HCT116 (cell line): ENCODE data around the gene TSPOAP1. TPM values are rescaled to one million over a fixed set of nuclear protein-coding genes. Genes with fewer than 3 reads are reported as not detected.

Experiments used
- ATAC-seq: fragments of 200-7000 bp; cut with Tn5 transposase; 2 replicates; pipeline ENCODE4 v1.9.1; 2020; ENCODE audit warnings: mild to moderate bottlenecking, moderate library complexity
- BruUV-seq: library from RNA; stranded (reverse); fragments of 400-500 nt; replicated peaks from 2 replicates; lab custom pipeline; 2021; lab: Mats Ljungman, UMichigan
- CTCF ChIA-PET: fragments of 300-600 bp; sonication (Branson Sonifier 250); formaldehyde crosslinking; loops from one replicate; lab custom pipeline; 2021; ENCODE audit warnings: antibody characterized with exemption; lab: Charles Lee
- POLR2A ChIA-PET: fragments of 300-600, 350-600 bp; sonication (Branson Sonifier 250); formaldehyde crosslinking; loops from one replicate; lab custom pipeline; 2021; ENCODE audit warnings: antibody characterized with exemption; lab: Charles Lee
- RAD21 ChIA-PET, 2 experiments: fragments of 300-600 bp; sonication (Branson Sonifier 250); formaldehyde crosslinking; loops; one replicate each; lab custom pipeline; 2023; ENCODE audit warnings: low total read pairs in 2 of 2; ENCODE audit not compliant: uncharacterized antibody in 2 of 2, unreplicated experiment in 2 of 2, low non-redundant PET in 1 of 2; lab: Charles Lee
- DNase-seq: peaks from one replicate; pipeline ENCODE4 v3.0.0-alpha.2; 2010; ENCODE audit warnings: low read depth, low spot score
- H2AFZ ChIP-seq: fragments of 200-600 bp; shearing (Covaris generic), sonication (generic); 2 replicates; pipeline ENCODE4 v1.6.1; 2017; ENCODE audit warnings: low read depth, mixed run types, mixed read lengths, antibody characterized with exemption, low read length; ENCODE audit not compliant: poor library complexity, severe bottlenecking
- H3K27ac ChIP-seq: 2 replicates; pipeline ENCODE4 v1.5.1; 2012; ENCODE audit warnings: low read depth, low read length
- H3K27me3 ChIP-seq: fragments of 200-600 bp; sonication (generic); 2 replicates; pipeline ENCODE4 v1.6.1; 2016; ENCODE audit warnings: mixed run types, low read length, mixed read lengths; ENCODE audit not compliant: insufficient read depth
- H3K36me3 ChIP-seq, 2 experiments: fragments of 200-500 bp in 1 of 2; fragments of 200-600 bp in 1 of 2; sonication (Bioruptor generic) in 1 of 2; sonication (generic) in 1 of 2; 2 replicates each; pipeline versions ENCODE4 v1.5.1 to v1.6.1; 2014 to 2016; ENCODE audit warnings: low read length in 2 of 2, inconsistent platforms in 1 of 2, mixed read lengths in 1 of 2, mixed run types in 1 of 2; ENCODE audit not compliant: insufficient read depth in 2 of 2, control insufficient read depth in 1 of 2
- H3K4me1 ChIP-seq, 2 experiments: fragments of 200-600 bp in 1 of 2; sonication (generic) in 1 of 2; 2 replicates each; pipeline versions ENCODE4 v1.5.1 to v1.6.1; 2012 to 2017; ENCODE audit warnings: low read length in 2 of 2, inconsistent platforms in 1 of 2, mild to moderate bottlenecking in 1 of 2, mixed read lengths in 1 of 2, mixed run types in 1 of 2, moderate library complexity in 1 of 2; ENCODE audit not compliant: insufficient read depth in 2 of 2, control insufficient read depth in 1 of 2
- H3K4me2 ChIP-seq: fragments of 200-600 bp; sonication (generic); 2 replicates; pipeline ENCODE4 v1.6.1; 2017; ENCODE audit warnings: mixed run types, low read length, mixed read lengths
- H3K4me3 ChIP-seq, 2 experiments: fragments of 200-600 bp in 1 of 2; sonication (generic) in 1 of 2; replicated peaks in 1 of 2; 2 replicates each; pipeline ENCODE4 v1.5.1; 2011 to 2016; ENCODE audit warnings: low read length in 2 of 2, control low read depth in 1 of 2, low read depth in 1 of 2, mild to moderate bottlenecking in 1 of 2, mixed read lengths in 1 of 2, mixed run types in 1 of 2
- H3K79me2 ChIP-seq: fragments of 200-600 bp; sonication (generic); 2 replicates; pipeline ENCODE4 v1.6.1; 2017; ENCODE audit warnings: mild to moderate bottlenecking, mixed run types, low read length, moderate library complexity, mixed read lengths; ENCODE audit not compliant: insufficient read depth
- H3K9ac ChIP-seq: fragments of 200-600 bp; sonication (generic); 2 replicates; pipeline ENCODE4 v1.6.1; 2016; ENCODE audit warnings: low read length, mixed read lengths
- H3K9me2 ChIP-seq: fragments of 200-600 bp; sonication (generic), shearing (Covaris generic); 2 replicates; pipeline ENCODE4 v1.6.1; 2017; ENCODE audit warnings: mixed run types, mild to moderate bottlenecking, moderate library complexity; ENCODE audit not compliant: insufficient read depth
- H3K9me3 ChIP-seq, 2 experiments: fragments of 200-500 bp in 1 of 2; fragments of 200-600 bp in 1 of 2; sonication (Bioruptor generic) in 1 of 2; sonication (generic) in 1 of 2; 2 replicates each; pipeline ENCODE4 v1.6.1; 2014 to 2017; ENCODE audit warnings: low read length in 2 of 2, mixed read lengths in 2 of 2, inconsistent platforms in 1 of 2, low read depth in 1 of 2, mild to moderate bottlenecking in 1 of 2, mixed run types in 1 of 2, moderate library complexity in 1 of 2; ENCODE audit not compliant: control insufficient read depth in 1 of 2, insufficient read depth in 1 of 2
- H4K20me1 ChIP-seq: fragments of 200-600 bp; sonication (generic), shearing (Covaris generic); 2 replicates; pipeline ENCODE4 v1.6.1; 2017; ENCODE audit warnings: mixed run types, mild to moderate bottlenecking, moderate library complexity; ENCODE audit not compliant: insufficient read depth
- CBX3 ChIP-seq: IDR thresholded peaks from 2 replicates; pipeline ENCODE4 v1.6.1; 2012; ENCODE audit warnings: low read depth
- CEBPB ChIP-seq: IDR thresholded peaks from 2 replicates; pipeline ENCODE4 v1.6.1; 2012; ENCODE audit warnings: low read depth
- ELF1 ChIP-seq: IDR thresholded peaks from 2 replicates; pipeline ENCODE4 v1.6.1; 2012; ENCODE audit warnings: low read depth, borderline replicate concordance
- EZH2 ChIP-seq: fragments of 200-600 bp; sonication (generic); IDR thresholded peaks from 2 replicates; pipeline ENCODE4 v1.6.1; 2017; ENCODE audit warnings: antibody characterized with exemption, mixed run types
- EZH2phosphoT487 ChIP-seq: fragments of 200-600 bp; IDR thresholded peaks from 2 replicates; pipeline ENCODE4 v1.6.1; 2018; ENCODE audit warnings: antibody characterized with exemption, borderline replicate concordance
- FOSL1 ChIP-seq: IDR thresholded peaks from 2 replicates; pipeline ENCODE4 v1.6.1; 2012; ENCODE audit warnings: low read depth
- POLR2A ChIP-seq: IDR thresholded peaks from 2 replicates; pipeline ENCODE4 v1.7.0; 2011; ENCODE audit warnings: borderline replicate concordance; ENCODE audit not compliant: insufficient read depth, insufficient read length; ENCODE audit errors: extremely low read depth
- RAD21 ChIP-seq: IDR thresholded peaks from 2 replicates; pipeline ENCODE4 v1.6.1; 2012; ENCODE audit warnings: low read depth, mild to moderate bottlenecking
- SRF ChIP-seq: IDR thresholded peaks from 2 replicates; pipeline ENCODE4 v1.6.1; 2012; ENCODE audit warnings: low read depth
- TCF7L2 ChIP-seq: IDR thresholded peaks from 2 replicates; pipeline ENCODE4 v1.7.0; 2011; ENCODE audit warnings: borderline replicate concordance, inconsistent platforms; ENCODE audit not compliant: insufficient read depth, insufficient read length; ENCODE audit errors: extremely low read depth
- YY1 ChIP-seq: IDR thresholded peaks from 2 replicates; pipeline ENCODE4 v1.6.1; 2011; ENCODE audit warnings: low read length, low read depth, moderate library complexity, mild to moderate bottlenecking; ENCODE audit not compliant: insufficient replicate concordance; ENCODE audit errors: extremely low read depth
- ZFX ChIP-seq: fragments of 450-650 bp; IDR thresholded peaks from 2 replicates; pipeline ENCODE4 v1.6.1; 2017
- ZNF274 ChIP-seq: fragments of 200-500 bp; sonication (Bioruptor generic); IDR thresholded peaks from 2 replicates; pipeline ENCODE4 v1.6.1; 2014; ENCODE audit warnings: mild to moderate bottlenecking, low read depth, low read length, inconsistent platforms
- intact Hi-C: fragments of 100-400 bp; cut with micrococcal nuclease; formaldehyde crosslinking; loops from 2 replicates; pipeline ENCODE4 v1.10.0; 2022
- total RNA-seq: library from RNA; stranded (reverse); gene quantifications from one replicate; pipeline ENCODE4 v1.2.1, GENCODE V29; 2021; ENCODE audit not compliant: unreplicated experiment
- TF ChIP-seq, protein P1 (sequence below): IDR thresholded peaks from 2 replicates; pipeline ENCODE4 v1.6.1; 2012; ENCODE audit warnings: low read depth
- TF ChIP-seq, protein P2 (sequence below): IDR thresholded peaks from 2 replicates; pipeline ENCODE4 v1.6.1; 2012

The TSPOAP1 gene
- total RNA-seq, 1 experiment from 2014 or later, result 0.27 TPM

DNA sequence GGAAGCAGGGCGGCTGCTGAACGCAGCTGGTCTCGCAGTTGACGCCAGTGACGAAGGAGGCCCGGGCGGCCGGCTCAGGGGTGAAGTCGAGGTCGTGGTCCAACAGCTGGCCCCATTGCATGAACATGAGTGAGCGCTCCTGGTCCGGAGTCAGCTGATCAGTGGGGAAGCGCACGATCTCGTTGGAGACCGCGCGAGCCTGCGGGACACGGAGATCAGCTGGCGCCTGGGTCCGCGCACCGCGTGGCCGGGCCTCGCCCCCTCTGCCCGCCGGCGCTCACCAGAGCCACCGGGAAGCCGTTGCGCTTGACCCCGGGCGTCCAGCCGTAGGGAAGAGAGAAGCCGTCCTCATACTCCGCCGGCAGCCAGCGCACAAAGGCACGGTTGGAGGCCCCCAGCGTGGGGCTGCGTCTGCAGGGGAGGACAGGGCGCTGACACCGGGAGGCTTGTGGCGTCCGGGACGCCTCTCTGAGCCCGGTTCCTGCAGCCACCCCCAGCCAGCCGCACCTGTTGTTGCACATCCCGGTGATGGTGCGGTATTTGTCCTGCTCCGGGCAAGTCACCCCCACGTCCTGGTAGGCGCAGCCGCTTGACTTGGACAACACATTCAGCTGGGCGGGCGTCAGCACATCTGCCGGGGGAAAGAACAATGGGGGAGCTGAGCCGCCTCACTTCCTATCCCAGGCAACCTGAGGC, 49.4 kb downstream of the TSPOAP1 start:
- Histone ChIP-seq H3K4me1 (no peaks in the 10 kb centered on the region), H3K27ac (no peak overlapping the region), H4K20me1 (no peaks in the 10 kb centered on the region), H3K27me3 (no peaks in the 10 kb centered on the region), H3K4me2 (no peak overlapping the region), H2AFZ (no peak overlapping the region), H3K4me3 (no peak overlapping the region), H3K9me2 (no peaks in the 10 kb centered on the region), H3K9ac (no peak overlapping the region), H3K79me2 (no peaks in the 10 kb centered on the region), H3K9me3 (no peaks in the 10 kb centered on the region), H3K36me3 (no peaks in the 10 kb centered on the region)
- ChIA-PET CTCF (interaction anchor here (0.9 to 1.8 kb wide), 2 partner anchors 38 to 169 kb away, joined by 3 to 6 read pairs; no protein-coding TSS in a partner anchor), RAD21 (no interaction called here), POLR2A (no interaction called here)
- DNase-seq (no peak), ATAC-seq (no peak)
- TF ChIP-seq CBX3 (no peak), TCF7L2 (no peak), SRF (no peak), EZH2phosphoT487 (no peak), EZH2 (no peak), YY1 (no peak), ELF1 (no peak), FOSL1 (no peak), POLR2A (no peak), RAD21 (no peak), ZNF274 (no peak), ZFX (no peak), CEBPB (no peak)
- TF ChIP-seq, protein P1, sequence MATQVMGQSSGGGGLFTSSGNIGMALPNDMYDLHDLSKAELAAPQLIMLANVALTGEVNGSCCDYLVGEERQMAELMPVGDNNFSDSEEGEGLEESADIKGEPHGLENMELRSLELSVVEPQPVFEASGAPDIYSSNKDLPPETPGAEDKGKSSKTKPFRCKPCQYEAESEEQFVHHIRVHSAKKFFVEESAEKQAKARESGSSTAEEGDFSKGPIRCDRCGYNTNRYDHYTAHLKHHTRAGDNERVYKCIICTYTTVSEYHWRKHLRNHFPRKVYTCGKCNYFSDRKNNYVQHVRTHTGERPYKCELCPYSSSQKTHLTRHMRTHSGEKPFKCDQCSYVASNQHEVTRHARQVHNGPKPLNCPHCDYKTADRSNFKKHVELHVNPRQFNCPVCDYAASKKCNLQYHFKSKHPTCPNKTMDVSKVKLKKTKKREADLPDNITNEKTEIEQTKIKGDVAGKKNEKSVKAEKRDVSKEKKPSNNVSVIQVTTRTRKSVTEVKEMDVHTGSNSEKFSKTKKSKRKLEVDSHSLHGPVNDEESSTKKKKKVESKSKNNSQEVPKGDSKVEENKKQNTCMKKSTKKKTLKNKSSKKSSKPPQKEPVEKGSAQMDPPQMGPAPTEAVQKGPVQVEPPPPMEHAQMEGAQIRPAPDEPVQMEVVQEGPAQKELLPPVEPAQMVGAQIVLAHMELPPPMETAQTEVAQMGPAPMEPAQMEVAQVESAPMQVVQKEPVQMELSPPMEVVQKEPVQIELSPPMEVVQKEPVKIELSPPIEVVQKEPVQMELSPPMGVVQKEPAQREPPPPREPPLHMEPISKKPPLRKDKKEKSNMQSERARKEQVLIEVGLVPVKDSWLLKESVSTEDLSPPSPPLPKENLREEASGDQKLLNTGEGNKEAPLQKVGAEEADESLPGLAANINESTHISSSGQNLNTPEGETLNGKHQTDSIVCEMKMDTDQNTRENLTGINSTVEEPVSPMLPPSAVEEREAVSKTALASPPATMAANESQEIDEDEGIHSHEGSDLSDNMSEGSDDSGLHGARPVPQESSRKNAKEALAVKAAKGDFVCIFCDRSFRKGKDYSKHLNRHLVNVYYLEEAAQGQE, result no peak
- TF ChIP-seq, protein P2, sequence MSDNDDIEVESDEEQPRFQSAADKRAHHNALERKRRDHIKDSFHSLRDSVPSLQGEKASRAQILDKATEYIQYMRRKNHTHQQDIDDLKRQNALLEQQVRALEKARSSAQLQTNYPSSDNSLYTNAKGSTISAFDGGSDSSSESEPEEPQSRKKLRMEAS, result no peak
- no TSS peak for BruUV-seq
- intact Hi-C loops, result no loop called here
